ENCODE measurements around the gene MOK.
"Not testable (repeated sequence)": the region's sequence is repeated elsewhere in the genome, so short reads cannot be mapped to it uniquely, and the experiment has no call there.

Gene MOK

GRCh38 chr14:102248121-102248520, 56.8 kb downstream of the MOK start:
- DNase-seq (ENCODE audit: low spot score), result no peak

DNA sequence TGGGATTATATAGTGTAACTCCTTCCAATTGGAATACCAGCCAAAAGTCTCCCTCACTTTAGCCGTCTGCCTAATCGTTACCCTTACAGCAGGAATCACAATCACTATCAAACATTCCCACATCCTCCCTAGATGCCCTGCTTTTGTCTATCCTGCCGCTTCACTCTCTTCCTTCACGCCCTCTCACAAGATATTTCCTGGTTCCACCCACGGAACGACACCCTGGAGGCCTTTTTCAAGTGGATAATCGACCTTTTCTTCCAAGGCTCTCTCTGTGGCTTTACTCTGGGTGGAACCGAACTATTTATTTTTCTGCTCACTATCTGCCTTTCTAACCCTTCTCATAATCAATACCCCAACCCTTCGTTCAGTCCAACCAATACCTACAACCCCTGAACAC, 58.9 kb downstream of the MOK start:
- no peak for DNase-seq (ENCODE audit: low spot score)

DNA sequence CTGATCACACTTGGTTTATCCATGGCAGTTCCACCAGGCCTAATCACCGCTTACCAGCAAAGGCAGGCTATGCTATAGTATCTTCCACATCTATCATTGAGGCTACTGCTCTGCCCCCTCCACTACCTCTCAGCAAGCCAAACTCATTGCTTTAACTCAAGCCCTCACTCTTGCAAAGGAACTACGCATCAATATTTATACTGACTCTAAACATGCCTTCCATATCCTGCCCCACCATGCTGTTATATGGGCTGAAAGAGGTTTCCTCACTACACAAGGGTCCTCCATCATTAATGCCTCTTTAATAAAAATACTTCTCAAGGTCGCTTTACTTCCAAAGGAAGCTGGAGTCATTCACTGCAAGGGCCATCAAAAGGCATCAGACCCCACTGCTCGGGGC, 61.2 kb downstream of the MOK start:
- DNase-seq (ENCODE audit: low spot score), result not testable (repeated sequence)

DNA sequence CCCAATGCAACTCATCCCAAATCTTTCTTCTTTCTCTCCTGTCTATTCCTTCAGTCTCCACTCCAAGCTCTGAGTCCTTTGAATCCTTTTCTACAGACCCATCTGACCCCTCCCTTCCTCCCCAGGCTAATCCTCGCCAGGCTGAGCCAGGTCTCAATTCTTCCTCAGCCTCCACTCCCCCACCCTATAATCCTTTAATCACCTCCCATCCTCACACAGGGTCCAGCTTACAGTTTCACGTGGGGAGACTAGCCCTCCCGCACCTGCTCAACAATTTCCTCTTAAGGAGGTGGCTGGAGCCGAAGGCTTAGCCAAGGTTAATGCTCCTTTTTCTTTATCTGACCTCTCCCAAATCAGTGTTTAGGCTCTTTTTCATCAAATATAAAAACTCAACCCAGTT, 63.8 kb downstream of the MOK start:
- DNase-seq (ENCODE audit: low spot score), result no peak

DNA sequence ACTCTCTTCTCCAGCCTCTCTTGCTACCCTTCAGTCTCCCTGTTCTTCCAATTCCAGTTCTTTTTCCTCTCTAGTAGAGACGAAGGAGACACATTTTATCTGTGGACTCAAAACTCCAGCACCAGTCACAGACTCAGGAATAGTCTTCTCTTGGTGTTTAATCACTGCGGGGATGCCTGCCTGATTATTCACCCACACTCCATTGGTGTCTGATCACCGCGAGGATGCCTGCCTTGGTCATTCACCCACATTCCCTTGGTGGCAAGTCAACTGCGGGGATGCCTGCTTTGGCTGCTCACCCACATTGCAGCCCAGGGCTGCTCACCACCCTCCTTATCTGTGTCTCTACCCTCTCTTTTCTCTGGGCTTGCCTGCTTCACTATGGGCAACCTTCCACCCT, 64.5 kb downstream of the MOK start:
- not testable (repeated sequence) for DNase-seq (ENCODE audit: low spot score)

DNA sequence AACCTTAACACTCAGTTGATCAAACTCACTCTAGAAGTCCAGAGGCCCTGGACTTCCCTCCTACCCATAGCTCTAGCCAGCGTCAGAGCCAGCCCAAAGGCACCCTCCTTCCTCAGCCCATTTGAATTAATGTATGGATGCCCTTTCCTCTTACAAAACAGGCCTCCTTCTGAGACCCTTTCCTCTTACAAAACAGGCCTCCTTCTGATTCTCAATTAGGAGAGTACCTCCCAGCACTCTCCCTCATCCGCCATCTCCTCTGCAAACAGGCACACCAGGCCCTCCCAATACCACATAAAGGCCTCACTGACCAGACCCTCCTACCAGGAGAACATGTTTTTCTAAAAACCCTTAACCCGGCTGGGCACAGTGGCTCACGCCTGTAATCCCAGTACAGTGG, 65.7 kb downstream of the MOK start:
- DNase-seq (ENCODE audit: low spot score), result no peak

DNA sequence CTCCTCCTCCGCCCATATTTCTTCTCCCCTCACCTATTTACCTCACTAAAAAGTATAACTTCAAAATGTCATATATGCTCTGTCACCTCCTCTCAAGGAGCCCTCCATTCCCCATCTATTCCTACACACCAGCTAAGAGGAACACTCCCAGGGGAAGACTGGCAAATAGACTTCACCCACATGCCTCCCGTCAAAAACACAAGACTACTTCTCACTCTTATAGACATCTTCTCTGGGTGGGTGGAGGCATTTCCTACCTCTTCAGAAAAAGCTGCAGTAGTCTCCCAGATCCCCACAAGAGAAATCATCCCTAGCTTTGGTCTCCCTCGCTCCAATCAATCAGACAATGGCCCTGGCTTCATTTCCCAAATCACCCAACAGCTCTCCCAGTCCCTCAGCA, 66.2 kb downstream of the MOK start:
- no peak for DNase-seq (ENCODE audit: low spot score)

DNA sequence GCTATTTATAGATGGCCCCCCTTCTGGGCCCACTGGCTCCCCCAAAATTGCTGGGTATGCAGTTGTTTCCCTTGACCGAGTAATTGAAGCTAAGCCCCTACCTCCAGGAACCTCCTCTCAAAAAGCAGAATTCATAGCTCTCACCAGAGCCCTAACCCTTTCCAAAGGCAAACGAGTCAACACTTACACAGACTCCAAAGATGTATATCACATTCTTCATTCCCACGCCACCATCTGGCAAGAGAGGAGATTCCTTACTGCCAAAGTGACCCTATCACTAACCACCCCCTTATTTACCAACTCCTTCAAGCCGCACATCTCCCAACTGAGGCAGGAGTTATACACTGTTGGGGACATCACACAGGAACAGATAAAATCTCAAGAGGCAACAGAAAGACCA, 66.8 kb downstream of the MOK start:
- no peak for DNase-seq (ENCODE audit: low spot score)

- DNase-seq (ENCODE audit: low spot score), result no peak
These were observed 68.9 kb downstream of the MOK start for GRCh38 chr14:102236026-102236425.

DNA sequence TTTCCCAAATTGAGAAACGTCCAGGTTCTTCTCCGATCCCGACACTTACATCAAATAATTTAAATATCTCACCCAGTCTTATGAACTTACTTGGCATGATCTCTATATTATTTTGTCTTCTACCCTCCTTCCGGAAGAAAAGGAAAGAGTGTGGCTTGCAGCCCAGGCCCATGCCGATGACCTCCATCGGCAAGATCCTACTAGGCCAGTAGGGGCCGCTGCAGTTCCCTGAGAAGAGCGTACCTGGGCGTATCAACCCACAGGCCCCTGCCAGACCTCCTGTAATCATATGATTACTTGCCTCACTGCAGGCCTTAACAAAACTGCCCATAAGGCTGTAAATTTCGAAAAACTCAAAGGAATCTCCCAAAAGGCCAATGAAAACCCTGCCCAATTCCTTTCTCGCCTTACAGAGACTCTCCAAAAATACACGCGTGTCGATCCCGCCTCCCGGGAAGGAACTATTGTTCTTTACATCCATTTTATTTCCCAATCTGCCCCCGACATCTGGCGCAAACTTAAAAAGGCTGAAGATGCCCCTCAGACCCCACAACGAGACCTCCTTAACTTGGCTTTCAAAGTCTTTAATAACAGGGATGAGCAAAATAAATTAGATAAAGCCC, 69.6 kb downstream of the MOK start:
- peak; percentile 74 for DNase-seq (ENCODE audit: low spot score)

GRCh38 chr14:102234331-102235264, 70.4 kb downstream of the MOK start:
- DNase-seq (ENCODE audit: low spot score), result no peak

DNA sequence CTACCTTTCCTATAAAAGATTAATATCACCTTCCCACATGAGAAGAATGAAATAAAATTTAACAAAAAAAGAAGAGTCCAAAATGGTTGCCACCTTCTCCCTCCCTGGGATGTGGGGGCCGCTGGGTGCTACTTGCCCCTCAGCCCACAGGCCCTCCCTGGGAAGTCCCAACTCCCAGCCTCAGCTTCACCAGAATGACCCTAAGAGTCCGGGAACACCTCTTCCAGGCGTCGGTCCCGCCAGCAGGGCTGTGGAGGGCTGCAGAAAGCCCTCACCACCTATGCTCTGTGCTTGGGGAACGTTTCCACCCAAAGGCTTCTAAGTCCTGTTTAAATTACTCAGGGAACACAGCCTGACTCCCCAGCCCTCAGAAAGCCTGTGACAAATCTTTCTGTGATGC, 71.9 kb downstream of the MOK start:
- DNase-seq (ENCODE audit: low spot score), result no peak

- no peak for DNase-seq (ENCODE audit: low spot score)
These were observed 72.7 kb downstream of the MOK start for GRCh38 chr14:102232348-102232625.

DNA sequence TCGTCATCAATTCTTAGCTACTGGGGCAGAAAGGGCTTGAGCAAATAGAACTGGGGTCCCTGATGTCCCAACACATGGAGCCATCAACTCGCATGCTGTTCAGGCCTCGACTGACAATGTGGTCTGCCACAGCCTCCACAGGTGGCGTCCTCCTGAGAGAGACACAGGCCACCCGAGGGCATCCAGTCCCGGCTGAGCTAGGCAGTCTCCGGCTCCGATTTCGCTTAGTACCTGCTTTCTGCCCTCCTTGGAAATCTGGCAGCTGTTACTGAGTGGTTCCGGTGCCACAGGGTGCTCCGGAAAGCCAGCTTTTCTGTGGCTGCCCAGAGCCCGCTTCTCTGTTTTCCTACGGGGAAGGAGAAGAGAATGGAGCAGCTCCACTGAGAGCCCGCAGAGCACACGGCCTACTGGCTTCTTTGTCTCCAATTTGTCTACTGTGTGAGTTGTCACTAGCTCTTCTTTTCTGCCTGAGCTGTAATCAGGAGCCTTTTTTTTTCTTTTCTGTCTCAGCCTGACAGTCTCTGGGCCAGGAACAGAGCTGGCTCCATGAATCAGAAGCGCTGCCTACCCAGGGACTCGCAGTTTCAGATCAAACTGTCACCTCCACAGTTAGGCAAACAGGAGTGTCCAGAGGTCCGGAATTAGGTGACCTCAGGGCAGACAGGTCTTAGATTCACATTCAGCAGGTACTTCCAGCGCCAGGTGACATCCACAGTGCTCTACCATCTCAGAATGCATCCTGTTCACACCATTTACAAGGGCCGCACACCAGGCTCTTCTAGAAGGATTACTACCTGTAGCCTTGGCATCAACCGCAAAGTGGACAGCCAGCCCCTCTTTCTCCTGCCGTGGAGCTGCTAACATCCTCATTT, 73.3 kb downstream of the MOK start:
- peak; percentile 40 for DNase-seq (ENCODE audit: low spot score)

DNA sequence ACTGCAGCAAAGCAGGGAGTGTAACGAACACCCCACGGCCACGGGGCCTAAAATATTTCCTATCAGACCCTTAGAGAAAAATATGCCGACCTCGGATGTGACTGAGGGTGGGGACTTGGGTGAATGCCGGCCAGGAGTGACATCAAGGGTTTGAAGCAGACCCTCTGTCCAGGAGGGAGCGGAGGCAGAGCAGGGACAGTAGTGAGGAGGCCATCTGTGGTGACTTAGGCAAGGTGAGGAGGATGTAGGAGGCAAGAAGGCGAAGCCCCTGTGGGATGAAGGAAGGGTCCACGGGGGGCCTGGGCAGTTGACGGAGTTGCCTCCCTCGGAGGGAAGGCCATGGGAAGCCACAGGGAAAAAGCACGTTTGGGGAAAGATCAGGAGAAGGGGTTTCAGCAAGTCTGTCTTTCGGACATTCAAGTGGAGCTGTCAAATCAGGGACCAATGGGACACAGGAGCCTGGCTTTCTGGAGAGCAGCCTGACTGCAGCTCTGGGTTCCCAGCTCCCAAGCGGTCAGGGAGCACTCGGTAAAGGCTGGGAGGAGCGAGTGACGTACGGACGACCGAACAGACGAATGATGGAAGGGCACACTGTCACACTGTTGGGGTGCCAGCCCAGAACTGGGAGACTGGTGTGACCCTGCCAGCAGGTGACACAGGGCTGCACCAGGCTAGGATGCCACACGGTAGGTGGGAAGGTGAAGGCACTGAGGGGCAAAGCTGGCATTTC, 74.3 kb downstream of the MOK start:
- no peak for DNase-seq (ENCODE audit: low spot score)

DNA sequence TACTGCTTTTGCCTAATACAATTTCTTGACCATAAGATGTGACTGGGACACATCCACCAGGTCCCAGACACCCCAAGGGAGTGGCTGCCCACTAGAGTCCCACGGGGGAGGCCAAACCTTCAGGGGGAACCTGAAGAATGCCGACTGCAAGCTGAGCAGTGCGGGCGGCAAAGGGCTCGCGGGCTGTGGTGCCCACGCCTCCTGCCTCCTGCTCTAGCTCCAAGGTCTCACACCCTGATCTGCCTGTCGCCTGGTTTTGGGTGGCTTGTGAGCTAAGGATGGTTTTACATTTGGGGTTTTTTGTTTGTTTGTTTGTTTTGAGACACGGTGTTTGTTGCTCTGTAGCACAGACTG, 75.2 kb downstream of the MOK start:
- DNase-seq (ENCODE audit: low spot score), result no peak

- DNase-seq (ENCODE audit: low spot score), result no peak
These were observed 75.8 kb downstream of the MOK start for GRCh38 chr14:102229071-102229738.

GRCh38 chr14:102227184-102227964, 77.6 kb downstream of the MOK start:
- DNase-seq (ENCODE audit: low spot score), result no peak

DNA sequence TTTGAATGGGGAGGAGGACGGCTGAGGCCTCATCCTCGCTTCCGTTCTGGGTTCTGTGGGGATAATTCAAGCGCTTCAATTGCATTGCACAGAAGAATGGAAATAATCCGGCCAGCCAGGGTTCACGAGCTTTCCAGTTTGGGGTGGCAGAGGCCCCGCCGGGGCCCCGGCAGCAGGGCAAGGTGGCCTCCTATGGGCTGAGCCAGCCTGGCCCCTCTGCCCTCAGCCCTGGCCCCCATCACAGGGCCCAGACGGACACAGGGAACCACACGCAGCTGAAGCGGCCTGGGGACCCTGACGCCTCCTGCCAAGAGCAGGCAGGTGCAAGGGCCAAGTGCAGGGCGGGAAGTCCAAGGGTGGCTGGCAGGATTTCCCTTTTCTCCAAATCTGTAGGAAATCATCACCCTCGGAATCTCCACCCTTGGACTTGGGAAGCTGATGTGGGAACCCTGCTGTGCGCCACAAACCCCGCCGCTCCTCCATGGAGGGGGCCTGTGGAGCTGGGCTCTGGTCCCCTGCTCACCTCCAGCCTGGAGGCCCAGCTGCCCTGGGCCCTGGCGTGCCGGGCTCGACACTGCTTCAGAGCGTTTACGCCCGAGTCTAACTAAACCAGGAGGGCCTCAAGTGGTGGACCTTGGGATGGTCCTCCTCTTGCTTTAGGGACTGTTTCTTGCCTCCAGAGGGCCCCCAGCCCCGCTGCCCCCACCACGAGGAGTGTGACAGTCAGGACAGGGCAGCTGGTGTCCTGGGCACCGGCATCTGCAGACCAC, 78.4 kb downstream of the MOK start:
- no peak for DNase-seq (ENCODE audit: low spot score)

GRCh38 chr14:102225936-102226335, 79.0 kb downstream of the MOK start:
- peak; percentile 80 for DNase-seq (ENCODE audit: low spot score)
